SKM-1 treated with dmso at 0.1 percent for 144 hours (cell line): ENCODE results near the gene SSH3.
A peak's percentile ranks its signal among the peaks of the same experiment; 100 is the strongest.

Source experiments
- DNase-seq: peaks from one replicate; lab custom pipeline; 2025; ENCODE audit not compliant: unreplicated experiment; lab: John Stamatoyannopoulos, UW

The SSH3 gene

DNA sequence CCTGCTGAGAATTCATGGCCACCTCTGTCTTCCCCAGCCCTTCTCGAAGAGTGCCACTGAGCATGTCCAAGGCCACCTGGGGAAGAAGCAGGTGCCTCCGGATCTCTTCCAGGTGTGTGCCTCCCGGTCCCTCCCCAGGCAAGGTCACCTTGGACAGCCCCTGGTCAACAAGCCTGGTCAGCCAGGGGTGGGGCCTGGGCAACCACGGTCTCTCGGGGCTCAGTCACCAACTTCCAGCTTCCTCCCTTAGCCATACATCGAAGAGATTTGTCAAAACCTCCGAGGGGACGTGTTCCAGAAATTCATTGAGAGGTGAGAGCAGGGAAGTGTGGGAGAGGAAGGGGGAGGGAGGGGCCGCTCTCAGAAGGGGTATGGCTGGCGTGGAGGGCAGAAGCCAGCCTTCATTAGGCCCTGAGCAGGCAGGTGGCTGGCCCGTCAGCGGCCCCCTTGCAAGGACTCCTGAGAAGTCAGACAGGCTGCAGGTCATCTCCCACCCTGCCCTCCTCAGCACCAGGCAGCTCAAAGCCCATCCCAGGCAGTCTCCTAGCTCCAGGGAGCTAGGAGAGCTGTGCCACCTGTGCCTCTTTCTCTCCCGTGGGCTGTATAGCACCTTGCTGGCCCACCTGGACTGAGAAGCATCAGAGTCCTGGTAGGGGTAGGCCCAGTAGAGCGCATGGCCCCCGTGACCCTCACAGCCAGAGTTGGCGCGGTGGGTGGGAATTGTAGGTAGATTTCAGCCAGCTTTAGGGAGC, 23.6 kb upstream of the SSH3 start:
- DNase-seq = no peak

DNA sequence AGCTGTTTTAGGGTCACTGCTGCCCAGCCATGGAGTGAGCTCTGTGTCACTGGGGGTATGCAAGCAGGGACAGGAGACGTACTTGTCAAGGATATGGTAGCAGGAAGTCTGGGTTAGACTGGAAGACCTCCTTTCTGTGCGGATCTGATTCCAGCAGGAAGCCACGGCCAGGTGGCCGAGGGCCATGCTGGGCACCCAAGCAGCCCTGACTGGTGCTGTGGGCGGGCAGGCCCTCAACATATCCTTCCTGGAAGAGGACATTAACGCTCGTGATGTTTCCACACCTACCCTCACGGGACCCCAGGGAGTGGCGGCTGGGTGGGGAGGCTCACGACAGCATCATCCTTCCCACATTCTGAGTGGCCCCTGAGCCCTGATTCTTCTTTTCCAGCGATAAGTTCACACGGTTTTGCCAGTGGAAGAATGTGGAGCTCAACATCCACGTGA, 23.0 kb upstream of the SSH3 start:
- DNase-seq = no peak

DNA sequence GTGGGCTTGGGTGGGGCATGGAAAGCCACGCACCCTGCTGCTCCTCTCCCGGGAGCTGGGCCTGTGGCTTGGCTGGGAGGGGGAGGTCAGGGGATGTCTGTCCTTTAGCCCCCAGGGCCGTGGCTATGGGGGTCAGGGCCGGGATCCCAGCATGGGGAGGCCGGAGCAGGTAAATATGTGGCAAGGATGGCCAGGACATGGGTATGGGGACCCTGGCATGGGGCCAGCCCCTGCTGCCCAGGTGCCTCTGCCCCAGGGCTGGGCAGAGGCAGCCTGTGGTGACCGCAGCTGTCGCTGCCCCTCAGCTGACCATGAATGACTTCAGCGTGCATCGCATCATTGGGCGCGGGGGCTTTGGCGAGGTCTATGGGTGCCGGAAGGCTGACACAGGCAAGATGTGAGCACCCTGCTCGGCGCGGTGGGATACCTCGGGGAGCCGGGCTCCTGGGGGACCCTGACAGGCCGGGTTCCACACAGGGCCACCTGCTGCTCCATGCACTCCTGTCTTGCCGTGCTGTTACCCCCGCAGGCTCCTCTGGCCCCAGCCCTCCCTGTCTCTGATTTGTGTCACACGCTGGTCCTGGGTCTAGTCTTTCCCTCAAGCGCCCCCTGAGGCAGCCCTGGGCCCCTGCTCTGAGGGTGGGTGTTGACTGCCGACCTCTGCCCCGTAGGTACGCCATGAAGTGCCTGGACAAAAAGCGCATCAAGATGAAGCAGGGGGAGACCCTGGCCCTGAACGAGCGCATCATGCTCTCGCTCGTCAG, 22.4 kb upstream of the SSH3 start:
- no peak for DNase-seq

GRCh38 chr11:67281552-67282150, 21.7 kb upstream of the SSH3 start:
- no peak for DNase-seq

GRCh38 chr11:67282155-67282875, 21.0 kb upstream of the SSH3 start:
- no peak for DNase-seq

DNA sequence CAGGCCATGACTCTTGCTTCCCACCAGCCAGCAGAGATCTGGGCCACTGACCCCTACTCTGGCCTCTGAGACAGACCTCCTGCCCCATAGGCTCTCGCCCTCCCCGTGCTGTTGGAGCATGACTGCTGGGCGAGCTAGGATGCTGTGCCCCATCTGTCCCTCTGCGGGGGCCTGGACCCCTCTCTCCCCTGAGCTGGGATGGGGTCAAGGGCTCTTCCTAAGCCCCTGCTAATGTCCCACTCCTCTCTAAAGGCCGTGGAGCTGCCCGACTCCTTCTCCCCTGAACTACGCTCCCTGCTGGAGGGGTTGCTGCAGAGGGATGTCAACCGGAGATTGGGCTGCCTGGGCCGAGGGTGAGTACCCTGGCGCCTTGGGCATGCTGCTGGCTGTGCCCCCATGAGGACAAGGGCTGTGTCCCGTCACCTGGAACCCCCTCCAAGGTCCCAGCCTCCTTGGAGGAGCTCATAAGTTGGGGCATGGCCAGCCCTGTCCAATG, 20.4 kb upstream of the SSH3 start:
- DNase-seq = no peak

- DNase-seq = peak; percentile 87
Observed at GRCh38 chr11:67283481-67283963, 19.8 kb upstream of the SSH3 start.

- DNase-seq = no peak
Observed at GRCh38 chr11:67284811-67285540, 18.4 kb upstream of the SSH3 start.

GRCh38 chr11:67285541-67286498, 17.5 kb upstream of the SSH3 start:
- no peak for DNase-seq

- no peak for DNase-seq
Observed at GRCh38 chr11:67286621-67287333, 16.6 kb upstream of the SSH3 start.

DNA sequence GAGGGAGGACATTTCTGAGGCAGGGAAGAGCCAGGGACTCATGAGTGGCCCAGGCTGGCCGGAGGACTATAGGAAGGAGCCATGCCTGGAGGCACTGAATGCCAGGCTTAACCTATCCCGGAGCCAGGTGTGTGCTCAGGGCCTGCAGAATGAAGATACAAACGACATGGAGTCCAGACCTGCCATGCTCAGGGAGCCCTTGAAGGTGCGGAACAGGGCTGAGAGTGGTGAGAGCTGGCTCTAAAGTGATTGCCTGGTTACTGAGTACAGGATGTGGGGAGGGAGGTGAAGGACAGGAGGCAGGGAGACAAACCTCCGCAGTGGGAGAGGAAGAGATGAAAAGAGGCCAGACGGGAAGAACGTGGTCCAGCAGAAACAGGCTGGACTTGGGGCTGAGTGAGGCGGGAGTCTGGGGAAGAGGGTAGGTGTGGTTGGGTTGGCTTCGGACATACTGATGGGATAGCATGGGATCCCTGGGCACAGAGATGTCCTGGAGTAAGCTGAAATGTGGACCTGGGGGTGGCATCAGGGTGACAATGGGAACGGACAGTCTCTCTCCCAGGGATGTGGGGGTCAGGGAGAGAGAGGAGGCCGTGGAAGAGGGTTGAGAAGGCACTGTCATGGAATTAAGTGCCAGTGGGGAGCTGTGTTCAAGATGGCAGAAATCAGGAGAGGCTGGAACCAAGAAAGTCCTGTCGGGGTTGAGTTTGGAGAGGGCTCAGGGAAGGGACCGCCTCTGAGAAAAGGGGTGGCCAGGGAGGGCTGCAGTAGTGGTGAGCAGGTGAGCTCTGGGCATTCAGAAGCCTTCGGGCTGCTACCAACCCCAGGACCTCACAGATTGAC, 15.8 kb upstream of the SSH3 start:
- peak; percentile 51 for DNase-seq

DNA sequence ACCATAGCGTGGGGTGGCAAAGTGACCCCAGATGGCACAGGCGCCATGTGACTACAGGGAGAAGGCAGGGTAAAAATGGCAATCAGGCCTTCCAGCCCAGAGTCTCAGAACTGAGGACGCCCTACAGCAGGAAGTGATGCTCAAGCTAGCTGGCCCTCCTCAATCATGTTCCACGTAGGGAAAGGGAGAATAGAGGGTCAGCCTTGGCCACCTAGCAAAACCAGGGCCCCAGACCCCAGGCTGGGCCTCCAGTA, 15.2 kb upstream of the SSH3 start:
- no peak for DNase-seq

- peak; percentile 96 for DNase-seq
Observed at GRCh38 chr11:67288452-67289225, 14.7 kb upstream of the SSH3 start.

DNA sequence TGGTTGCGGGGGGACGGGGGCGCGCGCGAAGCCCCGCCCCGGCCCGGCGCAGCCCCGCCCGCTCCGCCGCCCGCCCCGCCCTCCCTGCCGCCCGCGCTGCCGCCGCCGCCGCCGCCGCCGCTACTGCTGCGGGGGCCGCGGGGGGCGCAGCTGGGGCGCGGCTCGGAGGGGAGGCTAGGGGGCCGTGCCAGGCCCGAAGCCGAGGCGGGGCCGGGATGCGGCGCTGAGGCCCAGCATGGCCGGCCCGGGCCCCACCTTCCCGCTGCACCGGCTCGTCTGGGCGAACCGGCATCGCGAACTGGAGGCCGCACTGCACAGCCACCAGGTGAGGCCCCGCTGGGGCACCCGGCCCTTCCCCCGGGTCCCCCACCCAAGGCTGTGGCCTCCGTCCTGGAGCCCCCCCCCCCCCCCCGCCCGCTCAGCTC, 14.1 kb upstream of the SSH3 start, which contains the start of gene ANKRD13D:
Gene ANKRD13D (plus strand): TSS at position 78 of the 425 bp plus-strand sequence. CDS start 158 bp downstream, at position 236.
- no peak for DNase-seq

DNA sequence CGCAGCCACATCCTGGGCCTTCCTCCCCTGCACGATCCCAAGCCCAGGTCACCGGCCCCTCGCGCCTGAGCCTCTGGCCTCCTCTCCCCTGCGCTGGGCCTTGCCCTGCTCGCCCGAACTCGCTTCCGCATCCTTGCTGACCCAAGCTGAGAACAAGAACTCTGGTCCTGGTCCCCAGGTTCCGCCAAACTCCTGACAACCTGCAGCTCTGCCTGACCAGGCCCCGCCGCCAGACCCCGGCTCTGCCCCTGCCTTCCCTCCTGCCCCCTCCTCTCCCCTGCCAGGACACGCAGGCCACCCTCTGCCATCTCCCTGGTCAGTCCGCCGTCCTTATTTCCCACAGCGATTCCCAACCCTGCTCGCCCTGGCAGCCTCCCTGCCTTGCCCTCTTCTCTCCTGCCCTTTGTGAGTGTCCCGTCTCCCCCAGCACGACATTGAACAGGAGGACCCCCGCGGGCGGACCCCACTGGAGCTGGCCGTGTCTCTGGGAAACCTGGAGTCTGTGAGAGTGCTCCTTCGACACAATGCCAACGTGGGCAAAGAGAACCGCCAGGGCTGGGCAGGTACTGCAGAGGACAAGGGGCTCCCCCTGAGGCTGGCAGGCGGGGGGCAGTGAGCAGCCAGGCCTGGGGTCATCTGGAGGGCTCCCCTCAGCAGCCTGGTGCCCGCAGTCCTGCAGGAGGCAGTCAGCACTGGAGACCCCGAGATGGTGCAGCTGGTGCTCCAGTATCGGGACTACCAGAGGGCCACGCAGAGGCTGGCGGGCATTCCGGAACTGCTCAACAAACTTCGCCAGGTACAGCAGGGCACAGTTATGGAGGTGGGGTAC, 13.5 kb upstream of the SSH3 start:
- DNase-seq = peak; percentile 23

DNA sequence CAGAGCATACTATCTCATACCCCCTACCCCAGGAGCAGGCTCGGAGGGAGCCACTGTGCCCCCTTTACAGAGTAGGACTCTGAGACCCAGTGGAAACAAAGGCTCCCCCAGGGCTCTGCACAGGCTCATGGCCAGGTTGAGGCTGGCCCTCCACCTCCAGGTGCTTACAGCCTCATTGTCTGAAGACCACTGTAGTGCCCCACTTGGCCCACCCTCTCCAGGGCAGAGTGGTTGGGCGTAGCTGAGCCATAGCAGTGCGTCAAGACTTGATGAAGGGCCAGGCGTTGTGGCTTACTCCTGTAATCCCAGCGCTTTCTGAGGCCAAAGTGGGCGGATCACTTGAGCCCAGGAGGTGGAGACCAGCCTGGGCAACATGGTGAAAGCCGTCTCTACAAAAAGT, 12.5 kb upstream of the SSH3 start:
- DNase-seq = no peak
